ENCODE data around the gene SLC15A5. TPM values are rescaled to one million over a fixed set of nuclear protein-coding genes. Genes with fewer than 3 reads are reported as not detected.

The SLC15A5 gene
- total RNA-seq, 1 donor from 2014 or later, result not detected

GRCh38 chr12:16225692-16226091 is 51.8 kb downstream of the SLC15A5 start:
- Histone ChIP-seq H3K4me1 (no peaks in the 10 kb centered on the region), H3K4me3 (no peak overlapping the region), H3K36me3 (no peaks in the 10 kb centered on the region), H3K9me3 (no peaks in the 10 kb centered on the region), H3K27me3 (ENCODE audit: low read depth) (no peaks in the 10 kb centered on the region), H3K27ac (no peak overlapping the region)
- ATAC-seq (no peak), DNase-seq (no peak)
- TF ChIP-seq, protein P1, sequence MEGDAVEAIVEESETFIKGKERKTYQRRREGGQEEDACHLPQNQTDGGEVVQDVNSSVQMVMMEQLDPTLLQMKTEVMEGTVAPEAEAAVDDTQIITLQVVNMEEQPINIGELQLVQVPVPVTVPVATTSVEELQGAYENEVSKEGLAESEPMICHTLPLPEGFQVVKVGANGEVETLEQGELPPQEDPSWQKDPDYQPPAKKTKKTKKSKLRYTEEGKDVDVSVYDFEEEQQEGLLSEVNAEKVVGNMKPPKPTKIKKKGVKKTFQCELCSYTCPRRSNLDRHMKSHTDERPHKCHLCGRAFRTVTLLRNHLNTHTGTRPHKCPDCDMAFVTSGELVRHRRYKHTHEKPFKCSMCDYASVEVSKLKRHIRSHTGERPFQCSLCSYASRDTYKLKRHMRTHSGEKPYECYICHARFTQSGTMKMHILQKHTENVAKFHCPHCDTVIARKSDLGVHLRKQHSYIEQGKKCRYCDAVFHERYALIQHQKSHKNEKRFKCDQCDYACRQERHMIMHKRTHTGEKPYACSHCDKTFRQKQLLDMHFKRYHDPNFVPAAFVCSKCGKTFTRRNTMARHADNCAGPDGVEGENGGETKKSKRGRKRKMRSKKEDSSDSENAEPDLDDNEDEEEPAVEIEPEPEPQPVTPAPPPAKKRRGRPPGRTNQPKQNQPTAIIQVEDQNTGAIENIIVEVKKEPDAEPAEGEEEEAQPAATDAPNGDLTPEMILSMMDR (IDR thresholded peaks at IDR 0.05), result no peak
- intact Hi-C loops (cut with DNase I), result no loop called here

DNA sequence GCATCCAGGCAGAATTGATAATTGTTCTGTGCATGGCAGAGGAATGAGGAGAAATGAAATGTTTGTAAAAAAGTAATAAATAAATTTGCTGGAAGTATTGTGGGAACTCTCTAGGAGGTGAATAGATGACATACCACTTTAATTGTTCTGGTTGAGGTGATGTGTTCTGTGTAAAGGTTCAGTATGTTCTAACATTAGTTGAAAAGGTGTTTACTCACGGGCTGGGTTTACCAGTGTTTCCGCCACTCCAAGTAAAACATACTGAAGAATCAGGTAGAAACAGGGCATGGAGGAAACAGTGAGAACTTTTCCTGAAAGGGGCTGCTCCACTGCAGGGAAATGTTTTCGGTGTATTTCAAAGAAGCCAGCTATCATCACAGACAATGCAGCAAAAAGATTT is 53.3 kb downstream of the SLC15A5 start:
- no peak for DNase-seq
- TF ChIP-seq, protein P1 (IDR thresholded peaks at IDR 0.05), result no peak
- Histone ChIP-seq H3K36me3 (no peaks in the 10 kb centered on the region), H3K27me3 (ENCODE audit: low read depth) (no peaks in the 10 kb centered on the region), H3K4me1 (no peaks in the 10 kb centered on the region), H3K27ac (no peak overlapping the region), H3K9me3 (no peaks in the 10 kb centered on the region), H3K4me3 (no peak overlapping the region)
- intact Hi-C loops (cut with DNase I), result no loop called here
- ATAC-seq, result no peak

GRCh38 chr12:16221776-16222175 is 55.7 kb downstream of the SLC15A5 start:
- TF ChIP-seq, protein P1 (IDR thresholded peaks at IDR 0.05), result no peak
- H3K4me1 ChIP-seq, result no peaks in the 10 kb centered on the region
- no peaks in the 10 kb centered on the region for H3K9me3 ChIP-seq
- no peaks in the 10 kb centered on the region for H3K36me3 ChIP-seq
- no peaks in the 10 kb centered on the region for H3K27me3 ChIP-seq (ENCODE audit: low read depth)
- intact Hi-C loops (cut with DNase I), result no loop called here
- DNase-seq (no peak), ATAC-seq (no peak)
- H3K27ac ChIP-seq, result no peak overlapping the region
- no peak overlapping the region for H3K4me3 ChIP-seq

DNA sequence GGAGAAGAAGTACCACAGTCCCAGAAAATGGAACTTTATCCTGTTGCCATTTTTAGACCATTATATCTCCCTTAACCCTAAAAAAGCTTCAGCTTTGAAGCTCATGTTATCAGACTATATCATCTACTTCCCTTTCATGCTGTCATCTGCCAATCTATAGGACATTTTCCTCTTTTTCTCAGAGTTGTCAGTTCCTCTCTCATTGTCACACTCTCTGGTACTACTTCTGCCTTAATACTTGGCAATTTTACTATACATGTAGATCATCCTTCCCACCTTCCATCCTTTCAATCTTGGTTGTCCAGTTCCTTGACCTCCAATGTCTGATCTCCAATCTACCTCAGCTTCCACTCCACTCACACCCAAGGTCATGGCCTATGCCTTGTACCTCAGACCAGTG is 57.4 kb downstream of the SLC15A5 start:
- DNase-seq (no peak), ATAC-seq (no peak)
- Histone ChIP-seq H3K9me3 (no peaks in the 10 kb centered on the region), H3K27me3 (ENCODE audit: low read depth) (no peaks in the 10 kb centered on the region), H3K27ac (no peak overlapping the region), H3K36me3 (no peaks in the 10 kb centered on the region), H3K4me1 (no peaks in the 10 kb centered on the region), H3K4me3 (no peak overlapping the region)
- intact Hi-C loops (cut with DNase I), result no loop called here
- TF ChIP-seq, protein P1 (IDR thresholded peaks at IDR 0.05), result no peak

DNA sequence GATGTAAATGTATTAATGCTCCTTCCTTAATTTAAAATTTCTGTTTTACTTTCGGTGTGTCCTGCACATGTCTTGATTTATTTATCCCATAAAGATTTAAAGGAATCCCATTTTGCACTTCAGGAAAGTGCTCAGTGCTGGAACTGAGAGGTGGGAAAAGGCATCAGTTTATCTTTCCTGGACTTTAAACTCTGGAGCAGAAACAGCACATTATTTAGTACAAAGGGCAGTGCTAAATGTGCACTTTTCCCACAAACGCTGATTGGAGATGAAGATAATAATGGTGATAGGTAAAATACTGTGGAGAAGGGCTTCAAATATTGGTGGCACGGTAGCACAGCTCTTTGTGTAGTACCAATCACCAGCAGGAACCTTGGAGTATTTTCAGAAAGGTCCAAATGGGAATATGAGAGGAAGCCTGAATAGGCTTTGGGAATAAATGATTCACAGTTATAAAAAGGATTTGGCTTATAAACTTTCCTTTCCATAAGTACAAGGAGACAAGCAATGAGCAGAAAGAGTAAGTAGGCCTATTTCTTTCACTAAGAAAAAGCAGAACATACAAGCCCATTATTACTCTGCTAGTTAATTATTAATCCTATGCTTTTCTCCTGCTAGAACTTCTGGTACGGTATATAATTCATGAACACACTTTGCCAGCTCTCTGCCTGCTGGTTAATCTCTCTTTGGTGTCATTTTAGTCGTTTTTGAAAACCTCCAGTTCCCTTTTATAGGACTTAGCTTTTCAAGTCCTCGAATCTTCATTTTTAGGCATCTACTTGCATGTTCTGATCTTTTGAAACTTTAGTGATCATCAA is 58.3 kb downstream of the SLC15A5 start:
- intact Hi-C loops (cut with DNase I), result no loop called here
- Histone ChIP-seq H3K27me3 (ENCODE audit: low read depth) (no peaks in the 10 kb centered on the region), H3K4me1 (no peaks in the 10 kb centered on the region), H3K27ac (no peak overlapping the region), H3K4me3 (no peak overlapping the region), H3K36me3 (no peaks in the 10 kb centered on the region), H3K9me3 (no peaks in the 10 kb centered on the region)
- DNase-seq (no peak), ATAC-seq (no peak)
- TF ChIP-seq, protein P1 (IDR thresholded peaks at IDR 0.05), result no peak
